HG03442 (cell line): ENCODE measurements around the gene STPG1.

Experiments used
- ATAC-seq: cut with Tn5 transposase; IDR thresholded peaks from one replicate; pipeline ENCODE4 v1.9.1; 2021; ENCODE audit warnings: mild to moderate bottlenecking, moderate library complexity; ENCODE audit not compliant: unreplicated experiment

The STPG1 gene

DNA sequence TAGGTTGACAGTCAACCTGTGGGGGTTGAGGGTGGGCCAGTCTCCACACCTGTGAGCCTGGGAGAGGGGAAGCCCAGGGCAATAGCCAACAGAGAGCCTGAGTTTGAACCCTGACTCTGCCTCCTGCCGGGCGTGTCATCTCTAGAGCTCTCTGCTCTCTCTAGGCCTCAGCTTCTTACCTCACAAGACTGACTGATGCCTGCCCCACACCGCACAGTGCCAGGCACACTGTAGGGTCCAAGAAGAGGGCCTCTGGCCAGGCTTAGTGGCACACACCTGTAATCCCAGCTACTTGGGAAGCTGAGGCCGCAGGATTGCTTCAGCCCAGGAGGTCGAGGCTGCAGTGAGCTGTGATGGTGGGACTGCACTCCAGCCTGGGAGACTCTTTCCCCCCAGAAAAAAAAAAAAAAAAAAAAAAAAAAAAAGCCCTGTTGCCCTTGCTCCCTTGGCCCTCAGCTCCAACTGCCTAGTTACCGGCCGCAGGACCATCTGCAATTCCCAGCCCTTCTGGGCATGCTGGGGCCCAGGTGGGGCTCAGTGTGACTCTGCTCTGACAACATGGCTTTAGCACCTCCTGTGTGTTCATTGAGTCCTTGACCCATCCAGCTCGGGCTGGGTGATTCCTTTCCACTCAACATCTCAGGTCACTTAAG, 69.4 kb downstream of the STPG1 start:
- no peak for ATAC-seq

DNA sequence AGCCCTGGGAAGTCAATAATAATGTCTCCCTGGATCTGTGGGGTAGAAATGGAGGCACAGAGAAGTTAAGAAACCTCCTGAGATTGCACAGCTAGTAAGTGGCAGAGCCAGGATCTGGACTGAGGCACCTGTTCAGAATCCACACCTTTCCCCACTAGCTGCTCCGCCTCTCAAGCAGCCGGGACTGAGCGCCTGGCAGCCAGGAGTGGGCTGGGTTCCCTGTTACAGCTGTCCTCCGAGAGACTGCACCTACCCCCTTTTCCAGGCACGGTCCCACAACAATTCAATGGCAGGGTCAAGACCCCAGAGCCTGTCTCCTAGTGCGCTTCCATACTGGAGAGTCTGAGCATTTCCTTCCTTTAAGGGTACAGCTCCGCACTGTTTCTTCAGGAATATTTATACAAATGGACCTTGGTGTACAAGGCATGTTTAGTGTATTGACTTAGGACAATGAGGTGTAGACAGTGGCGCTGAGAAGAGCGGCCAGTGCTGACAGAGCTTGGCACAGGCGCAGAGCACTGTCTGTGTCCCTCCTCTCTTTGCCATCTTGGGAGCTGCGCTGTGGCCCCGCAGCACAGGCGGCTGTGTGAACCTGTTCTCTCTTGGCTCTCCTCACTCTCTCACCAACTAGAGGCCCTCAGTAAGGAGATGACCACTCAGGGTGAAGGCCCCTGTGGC, 70.0 kb downstream of the STPG1 start:
- ATAC-seq: no peak

- ATAC-seq: no peak
These were observed 72.3 kb downstream of the STPG1 start for GRCh38 chr1:24341260-24341659.

DNA sequence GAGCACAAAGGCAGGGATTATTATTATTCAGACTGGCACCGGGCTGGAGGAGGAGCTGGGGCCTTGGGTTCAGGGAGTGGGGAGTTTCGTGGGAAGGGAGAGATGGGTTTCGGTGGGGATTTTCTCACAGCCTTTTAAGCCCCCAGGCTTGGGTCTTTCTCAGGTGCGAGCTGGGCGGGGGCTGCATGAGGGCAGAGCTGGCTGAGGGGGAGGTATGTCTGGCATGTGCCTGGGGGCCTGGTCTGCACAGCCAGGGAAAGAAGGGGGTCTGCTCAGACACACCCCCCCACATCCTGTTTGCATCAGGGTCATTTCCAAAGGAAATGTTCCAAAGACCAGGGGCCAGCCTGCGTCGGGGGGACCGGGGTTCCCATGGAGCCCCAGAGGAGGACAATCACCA, 72.8 kb downstream of the STPG1 start:
- ATAC-seq: no peak

DNA sequence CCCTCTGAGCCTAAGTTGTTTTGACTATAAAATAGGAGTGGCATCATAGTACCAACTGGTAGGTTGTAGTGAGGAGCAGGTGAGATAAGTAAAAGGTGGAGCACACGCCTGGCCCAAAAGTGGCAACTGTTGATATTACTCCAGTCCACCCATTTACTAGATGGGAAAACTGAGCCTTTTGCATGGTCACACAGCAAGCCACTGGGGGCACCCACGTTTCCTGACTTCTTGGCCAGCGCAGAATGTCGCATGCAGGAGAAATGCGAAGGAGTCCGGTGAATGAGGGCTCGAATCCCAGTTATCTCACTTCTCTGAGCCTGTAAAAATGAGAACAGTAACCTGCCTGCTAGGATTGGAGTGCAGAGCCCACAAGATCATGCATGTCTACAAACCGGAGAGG, 73.6 kb downstream of the STPG1 start:
- ATAC-seq: no peak

- no peak for ATAC-seq
These were observed 75.1 kb downstream of the STPG1 start for GRCh38 chr1:24338447-24338846.

DNA sequence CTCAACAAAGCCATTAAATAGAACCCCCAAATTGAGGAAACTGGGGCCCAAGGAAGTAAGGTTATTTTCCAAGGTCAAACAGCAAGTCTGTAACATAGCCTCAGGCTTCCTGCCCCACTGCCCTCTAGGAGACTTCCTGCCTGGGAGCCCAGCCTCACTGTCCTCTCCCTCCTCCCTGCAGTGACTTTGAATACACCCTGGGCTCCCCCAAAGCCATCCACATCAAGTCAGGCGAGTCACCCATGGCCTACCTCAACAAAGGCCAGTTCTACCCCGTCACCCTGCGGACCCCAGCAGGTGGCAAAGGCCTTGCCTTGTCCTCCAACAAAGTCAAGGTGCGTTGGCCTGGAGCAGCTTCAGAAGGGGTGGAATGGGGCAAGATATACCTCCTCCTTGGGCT, 76.1 kb downstream of the STPG1 start:
- ATAC-seq: no peak

GRCh38 chr1:24336075-24336474, 77.5 kb downstream of the STPG1 start:
- no peak for ATAC-seq

- no peak for ATAC-seq
These were observed 81.5 kb downstream of the STPG1 start for GRCh38 chr1:24331961-24332673.

GRCh38 chr1:24329797-24330543, 83.6 kb downstream of the STPG1 start:
- ATAC-seq: no peak

DNA sequence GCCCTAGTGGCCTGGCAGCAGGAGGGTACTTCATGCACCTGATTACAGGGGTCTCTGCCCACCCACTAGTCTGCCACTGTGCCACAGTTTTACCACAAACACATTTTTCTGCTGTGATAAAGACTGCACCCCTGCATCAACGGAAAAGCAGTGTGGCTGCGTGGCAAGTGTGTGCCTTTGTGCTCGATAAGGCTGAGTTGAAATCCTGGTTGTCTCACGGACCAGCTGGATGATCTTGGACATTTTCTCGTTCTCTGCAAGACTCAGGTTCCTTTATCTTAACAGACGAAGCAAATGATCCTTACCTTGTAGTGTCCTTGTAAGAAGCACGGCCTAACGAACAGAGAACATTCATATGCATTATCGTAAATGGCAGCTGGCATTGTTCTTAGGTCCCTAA, 84.3 kb downstream of the STPG1 start:
- ATAC-seq: no peak

DNA sequence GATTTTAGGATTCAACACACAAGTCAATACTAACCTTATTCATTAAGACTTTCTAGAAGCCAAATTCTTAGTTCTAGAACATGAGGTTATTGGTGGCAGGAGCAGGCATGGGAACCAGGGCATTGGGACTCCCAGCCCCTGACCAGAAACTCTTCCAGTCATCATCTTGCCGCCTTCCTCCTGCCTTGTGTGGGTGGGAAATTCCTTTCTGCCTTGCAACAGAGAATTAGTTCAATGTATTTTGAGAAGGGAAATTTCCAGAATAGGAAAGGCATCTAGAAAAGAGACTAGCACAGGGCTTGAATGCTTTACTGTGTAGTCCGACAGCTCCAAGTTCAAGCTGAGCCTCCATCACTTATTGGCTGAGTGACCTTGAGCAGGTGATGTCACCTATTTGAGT, 85.7 kb downstream of the STPG1 start:
- no peak for ATAC-seq

DNA sequence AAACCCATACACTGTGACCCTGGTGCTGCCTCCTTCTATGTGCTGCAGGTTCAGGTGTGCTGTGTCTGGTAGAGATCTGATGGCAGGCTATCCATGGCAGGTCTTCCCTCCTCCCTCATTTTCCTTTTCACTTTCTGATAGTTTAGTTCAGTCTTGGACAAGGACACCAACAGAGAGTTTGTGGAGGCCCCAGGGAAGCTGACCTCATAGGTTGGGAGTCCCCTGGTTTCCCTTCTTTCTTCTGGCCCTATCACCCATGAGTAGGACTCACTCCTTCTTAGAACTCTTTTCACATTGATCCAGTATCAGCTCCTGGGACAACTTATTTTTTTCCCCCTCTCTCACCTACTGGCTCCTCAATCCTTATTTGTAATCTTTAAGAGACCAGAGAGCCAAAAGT, 86.1 kb downstream of the STPG1 start:
- no peak for ATAC-seq

DNA sequence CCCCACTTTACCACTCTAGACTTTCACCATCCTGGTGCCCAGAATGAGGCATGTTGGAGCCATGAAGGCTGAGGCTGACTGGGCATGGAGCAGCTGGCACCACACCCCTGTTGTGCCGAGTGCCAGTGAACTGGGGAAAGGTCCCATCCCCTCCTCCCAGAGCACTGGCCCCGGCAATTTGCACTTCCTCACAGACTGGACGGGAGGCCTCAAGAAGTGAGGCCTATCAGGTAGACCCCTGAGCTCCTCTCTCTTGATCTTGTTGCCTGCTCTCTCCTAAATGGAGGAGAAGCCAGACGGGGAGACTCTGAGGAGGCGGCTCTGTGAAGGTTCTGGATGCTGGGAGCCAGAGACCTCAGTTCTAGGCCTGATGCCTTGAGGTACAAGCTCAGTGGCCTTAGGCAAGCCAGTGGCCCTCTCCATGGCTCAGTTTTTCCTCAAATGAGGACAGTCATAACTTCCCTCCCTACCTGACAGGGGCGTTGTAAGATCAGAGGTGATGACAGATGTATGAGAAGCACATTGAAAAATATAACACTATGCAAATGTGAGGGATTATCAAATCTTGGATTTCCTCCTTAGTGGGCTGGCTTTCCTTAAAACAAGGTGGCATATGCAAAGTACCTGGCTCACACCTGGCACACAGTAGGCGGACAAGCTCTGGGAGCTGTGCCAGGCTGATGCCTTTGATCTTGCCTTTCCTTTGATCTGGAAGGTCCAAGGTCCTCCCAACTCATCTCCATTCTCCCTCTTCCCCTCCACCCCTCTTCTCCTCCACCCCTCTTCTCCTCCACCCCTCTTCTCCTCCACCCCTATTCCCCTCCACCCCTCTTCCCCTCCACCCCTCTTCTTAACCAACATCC, 87.8 kb downstream of the STPG1 start:
- no peak for ATAC-seq

- no peak for ATAC-seq
These were observed 88.7 kb downstream of the STPG1 start for GRCh38 chr1:24324903-24325302.

- ATAC-seq: no peak
These were observed 90.3 kb downstream of the STPG1 start for GRCh38 chr1:24323281-24323680.

DNA sequence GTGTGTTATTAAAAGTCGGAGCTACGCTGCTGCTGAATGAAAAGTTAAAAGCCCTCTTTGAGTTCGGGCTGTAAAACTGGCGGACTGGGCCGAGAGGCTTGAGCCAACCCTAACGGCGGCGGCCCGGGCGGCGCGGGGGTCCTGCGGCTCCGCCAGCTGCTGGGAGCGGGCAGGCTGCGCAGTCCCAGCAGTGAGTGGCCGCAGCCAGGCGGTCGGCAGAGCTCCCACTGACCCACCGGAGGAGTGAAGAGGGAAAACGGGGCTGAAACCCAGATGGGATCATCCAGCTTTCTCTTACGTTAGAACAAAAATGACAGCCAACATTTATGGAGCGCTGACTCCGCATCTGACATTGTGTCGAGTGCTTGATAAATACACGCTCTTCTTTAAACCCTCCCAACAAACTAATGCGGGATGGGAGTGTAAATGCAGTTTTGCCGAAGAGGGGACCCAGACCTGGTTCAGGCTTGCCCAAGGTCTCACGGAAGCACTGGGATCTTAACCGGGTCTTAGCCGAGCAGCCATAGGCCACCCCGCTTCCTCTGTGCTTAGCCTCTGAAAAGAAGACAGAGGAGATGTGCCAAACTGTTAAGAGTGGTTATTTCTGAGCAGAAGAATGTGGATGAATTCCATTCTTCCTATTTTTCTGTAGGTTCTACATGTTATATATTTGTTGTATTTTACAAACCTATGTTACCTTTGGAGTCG, 91.0 kb downstream of the STPG1 start:
- peak; percentile 16 for ATAC-seq

DNA sequence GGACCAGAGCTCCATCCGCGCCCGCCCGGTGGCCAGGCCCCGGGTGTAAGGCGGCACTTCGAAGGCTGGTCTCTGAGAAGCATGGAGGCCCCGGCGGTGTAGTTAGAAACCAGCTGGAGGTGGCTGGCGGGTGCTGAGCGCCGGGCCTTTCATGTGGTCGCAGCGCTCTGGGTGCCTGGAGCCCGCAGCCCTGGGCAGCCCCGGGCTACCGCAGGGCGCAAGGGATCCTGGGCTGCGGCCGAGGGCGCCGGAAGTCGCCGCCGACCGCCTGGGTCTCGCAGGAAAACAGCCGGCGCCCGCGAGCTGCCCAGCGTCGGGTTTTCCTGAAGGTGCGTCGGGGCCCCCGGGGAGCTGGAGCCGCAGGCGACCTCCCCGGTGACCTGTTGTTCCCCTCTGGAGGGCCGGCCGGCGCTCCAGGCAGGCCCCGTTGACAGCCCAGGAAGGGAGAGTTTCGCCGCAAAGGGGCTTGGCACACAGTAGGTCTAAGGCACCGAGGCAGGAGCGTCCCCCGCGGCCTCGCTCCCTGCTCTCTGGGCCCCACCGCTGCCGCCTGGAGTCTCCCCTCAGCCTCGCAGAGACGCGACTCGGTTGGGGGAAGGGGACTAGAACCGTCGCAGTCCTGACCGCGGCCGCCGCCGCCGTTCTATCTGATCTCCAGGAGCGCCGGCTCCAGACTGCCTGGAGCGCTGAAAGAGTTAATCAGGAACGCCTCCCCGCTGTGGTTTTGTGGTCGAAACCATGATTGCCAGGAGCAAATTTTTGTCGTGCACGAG, 91.7 kb downstream of the STPG1 start:
- ATAC-seq: peak; percentile 58

GRCh38 chr1:24321126-24321525, 92.5 kb downstream of the STPG1 start:
- ATAC-seq: no peak
